ENCODE results near the gene NDST1. TPM values are rescaled to one million over a fixed set of nuclear protein-coding genes. Genes with fewer than 3 reads are reported as not detected.

NDST1 gene
- total and polyA plus RNA-seq, 2 donors (not counting 3 experiments of a cell fraction or from before 2014, with no cell fraction given), result 38.6 to 102 TPM

- Histone ChIP-seq H3K9me1 (replicated peaks; ENCODE audit: control insufficient read depth, extremely low read depth, insufficient read depth, low read length) (no peaks in the 10 kb centered on the region), H3K27ac (ENCODE audit: insufficient read depth, low read depth, low read length) (no peak overlapping the region), H4K20me1 (replicated peaks; ENCODE audit: control insufficient read depth, extremely low read depth, insufficient read depth, low read length) (no peaks in the 10 kb centered on the region), H3K9me3 (replicated peaks; ENCODE audit: control insufficient read depth, insufficient read depth, low read length) (no peaks in the 10 kb centered on the region), H3K79me2 (ENCODE audit: control insufficient read depth, insufficient read depth, low read length) (no peaks in the 10 kb centered on the region), H3K36me3 (ENCODE audit: control insufficient read depth in 2 of 2, extremely low read depth in 1 of 2, insufficient read depth in 2 of 2, low read length in 2 of 2) (no peaks in the 10 kb centered on the region), H3K9ac (replicated peaks; ENCODE audit: extremely low read depth, insufficient read depth, low read length) (no peak overlapping the region), H3K4me3 (replicated peaks in 1 of 3; ENCODE audit: insufficient read depth in 1 of 3, low read depth in 1 of 3, low read length in 3 of 3) (no peak overlapping the region), H2AFZ (ENCODE audit: low read depth, low read length) (no peak overlapping the region), H3K27me3 (ENCODE audit: control insufficient read depth in 2 of 2, insufficient read depth in 2 of 2, low read length in 2 of 2) (peaks cover 0 to 3% of the 10 kb centered on the region in 2 experiments), H3K4me1 (ENCODE audit: control insufficient read depth, extremely low read depth, insufficient read depth, low read length) (no peaks in the 10 kb centered on the region), H3K4me2 (ENCODE audit: insufficient read depth, low read length) (no peak overlapping the region)
- dilution Hi-C loops (cut with MboI; ENCODE audit: extremely low pct_ligation_motif_present, low sequenced_read_pairs) (no loop called here), intact Hi-C loops (cut with micrococcal nuclease) (no loop called here)
- ChIA-PET POLR2A (no interaction called here), CTCF (interaction anchor here (1.2 kb wide), 1 partner anchor 64 kb away, joined by 4 read pairs; the partner anchor contains the start of gene SYNPO)
- BruUV-seq (replicated peaks), result no TSS peak
- DNase-seq (ENCODE audit: low read depth, low spot score) (no peak), FAIRE-seq (no peak)
- TF ChIP-seq POLR2A (IDR thresholded peaks at IDR 0.05; ENCODE audit: low read depth, low read length) (no peak), CTCF (IDR thresholded peaks at IDR 0.05; ENCODE audit: extremely low read depth in 1 of 2, insufficient read depth in 1 of 2, low read depth in 1 of 2, low read length in 2 of 2) (no peak), FOS (IDR thresholded peaks at IDR 0.05; ENCODE audit: borderline replicate concordance, insufficient read depth, low read length) (no peak), EZH2 (IDR thresholded peaks at IDR 0.05; ENCODE audit: borderline replicate concordance, low read depth, low read length, severe bottlenecking) (no peak), MAX (IDR thresholded peaks at IDR 0.05; ENCODE audit: insufficient read depth, insufficient read length) (no peak), POLR2AphosphoS5 (IDR thresholded peaks at IDR 0.05; ENCODE audit: insufficient read depth, low read depth, low read length) (no peak), GATA2 (IDR thresholded peaks at IDR 0.05; ENCODE audit: insufficient read depth, insufficient read length, low read depth, low read length) (no peak), MYC (IDR thresholded peaks at IDR 0.05; ENCODE audit: low read depth, low read length) (no peak), JUN (IDR thresholded peaks at IDR 0.05; ENCODE audit: borderline replicate concordance, insufficient read depth, insufficient read length, low read depth) (no peak)
Measured at GRCh38 chr5:150576449-150576949, 68.6 kb downstream of the NDST1 start.

All from endothelial cell of umbilical vein (primary cell).